K562 (cell line): ENCODE data around the gene PRKCE. TPM values are rescaled to one million over a fixed set of nuclear protein-coding genes. Genes with fewer than 3 reads are reported as not detected.
"Not testable (repeated sequence)": the region's sequence is repeated elsewhere in the genome, so short reads cannot be mapped to it uniquely, and the experiment has no call there.

Source experiments
- ATAC-seq: fragments of 200-7000 bp; cut with Tn5 transposase; 3 replicates; pipeline ENCODE4 v1.9.1; 2020; ENCODE audit warnings: moderate library complexity
- BruUV-seq: library from RNA; stranded (reverse); fragments of 400-500 nt; replicated peaks from 2 replicates; lab custom pipeline; 2021; lab: Mats Ljungman, UMichigan
- CTCF ChIA-PET: fragments of 300-600 bp; formaldehyde crosslinking; extraction: SDS; loops from one replicate; lab custom pipeline; 2021; ENCODE audit warnings: low intra/inter-chr PET ratio; lab: Yijun Ruan, JAX
- POLR2A ChIA-PET: fragments of 300-600, 350-650 bp; sonication (Branson Sonifier 250); formaldehyde crosslinking; extraction: SDS; loops from one replicate; lab custom pipeline; 2021; ENCODE audit warnings: antibody characterized with exemption, inconsistent platforms; lab: Yijun Ruan, JAX
- DNase-seq, 4 experiments: peaks; one replicate each; pipeline versions ENCODE4 v3.0.0 to v3.0.0-alpha.2; 2011 to 2018; ENCODE audit warnings: low spot score in 3 of 4, mixed read lengths in 3 of 4; ENCODE audit errors: extremely low read depth in 1 of 4
- FAIRE-seq: peaks from 2 replicates; lab custom pipeline; 2011; peaks lifted over from hg19 to GRCh38; lab: Jason Lieb, UNC
- H2AFZ ChIP-seq: 2 replicates; pipeline ENCODE4 v1.6.0; 2011; ENCODE audit warnings: low read depth, low read length, control low read depth, inconsistent platforms
- H3K27ac ChIP-seq: fragments of 200-600 bp; 3 replicates; pipeline ENCODE4 v1.8.0; 2011; ENCODE audit warnings: low read depth, mild to moderate bottlenecking, control low read depth, inconsistent platforms, low read length, moderate library complexity, mixed read lengths; ENCODE audit errors: extremely low read depth
- H3K27me3 ChIP-seq, 2 experiments: fragments of 300-600 bp in 1 of 2; 2 replicates in 1 of 2; 3 replicates in 1 of 2; pipeline versions ENCODE4 v1.6.0 to v1.8.0; 2011; ENCODE audit warnings: inconsistent platforms in 2 of 2, low read length in 2 of 2, mild to moderate bottlenecking in 1 of 2, mixed read lengths in 1 of 2, moderate library complexity in 1 of 2; ENCODE audit not compliant: control insufficient read depth in 2 of 2, insufficient read depth in 2 of 2
- H3K36me3 ChIP-seq: fragments of 300-600 bp; 3 replicates; pipeline ENCODE4 v1.8.0; 2011; ENCODE audit warnings: mild to moderate bottlenecking, low read length, inconsistent platforms; ENCODE audit not compliant: control insufficient read depth, insufficient read depth
- H3K4me1 ChIP-seq, 2 experiments: fragments of 200-600 bp in 1 of 2; replicated peaks in 1 of 2; 2 replicates in 1 of 2; 3 replicates in 1 of 2; pipeline versions ENCODE4 v1.5.1 to v1.8.0; 2011; ENCODE audit warnings: inconsistent platforms in 2 of 2, low read length in 2 of 2, mild to moderate bottlenecking in 1 of 2, mixed read lengths in 1 of 2, moderate library complexity in 1 of 2; ENCODE audit not compliant: control insufficient read depth in 2 of 2, insufficient read depth in 2 of 2
- H3K4me2 ChIP-seq: 2 replicates; pipeline ENCODE4 v1.6.1; 2011; ENCODE audit warnings: low read length, control low read depth, inconsistent platforms, mixed read lengths; ENCODE audit not compliant: insufficient read depth
- H3K4me3 ChIP-seq: fragments of 200-600 bp; sonication (generic), shearing (Covaris generic); 2 replicates; pipeline ENCODE4 v1.5.1; 2016; ENCODE audit warnings: control low read depth, inconsistent platforms
- H3K79me2 ChIP-seq: fragments of 200-600 bp; 3 replicates; pipeline ENCODE4 v1.8.0; 2011; ENCODE audit warnings: low read length, inconsistent platforms; ENCODE audit not compliant: control insufficient read depth, insufficient read depth
- H3K9ac ChIP-seq, 2 experiments: 2 replicates each; pipeline versions ENCODE4 v1.6.0 to v1.6.1; 2011; ENCODE audit warnings: low read depth in 2 of 2, low read length in 2 of 2, control low read depth in 1 of 2, inconsistent platforms in 1 of 2, mild to moderate bottlenecking in 1 of 2, mixed read lengths in 1 of 2; ENCODE audit not compliant: insufficient read depth in 1 of 2
- H3K9me1 ChIP-seq: one replicate; pipeline ENCODE4 v1.6.0; 2011; ENCODE audit warnings: inconsistent platforms, mild to moderate bottlenecking, low read length, moderate library complexity; ENCODE audit not compliant: control insufficient read depth, insufficient read depth
- H3K9me3 ChIP-seq: replicated peaks from 2 replicates; pipeline ENCODE4 v1.5.1; 2011; ENCODE audit warnings: low read depth, low read length, inconsistent platforms; ENCODE audit not compliant: control insufficient read depth, insufficient read depth
- H4K20me1 ChIP-seq: replicated peaks from 2 replicates; pipeline ENCODE4 v1.6.1; 2011; ENCODE audit warnings: low read length, inconsistent platforms, mixed read lengths; ENCODE audit not compliant: control insufficient read depth, insufficient read depth
- ELF4 ChIP-seq: fragments of 450-650 bp; formaldehyde crosslinking; IDR thresholded peaks from 2 replicates; pipeline ENCODE4 v1.4.0; 2022; ENCODE audit warnings: missing genetic modification characterization
- FOXA3 ChIP-seq, 2 experiments: fragments of 450-650 bp in 1 of 2; sonication (generic) in 1 of 2; formaldehyde crosslinking; IDR thresholded peaks in 1 of 2; conservative IDR thresholded peaks in 1 of 2; 2 replicates each; pipeline versions ENCODE4 v1.4.0 to v1.8.0; 2020 to 2022; ENCODE audit warnings: mild to moderate bottlenecking in 2 of 2, missing genetic modification reagents in 1 of 2
- HDAC8 ChIP-seq: fragments of 450-650 bp; IDR thresholded peaks from 2 replicates; pipeline ENCODE4 v1.6.1; 2016; ENCODE audit warnings: mild to moderate bottlenecking, missing genetic modification characterization, moderate library complexity, missing compliant biosample characterization
- IFI16 ChIP-seq: fragments of 250-450 bp; sonication (Bioruptor Pico); IDR thresholded peaks from 2 replicates; pipeline ENCODE4 v2.1.2; 2022; ENCODE audit warnings: mild to moderate bottlenecking, inconsistent platforms
- JUNB ChIP-seq: fragments of 450-650 bp; formaldehyde crosslinking; conservative IDR thresholded peaks from 2 replicates; pipeline ENCODE4 v1.4.0; 2020; ENCODE audit warnings: mild to moderate bottlenecking
- MAZ ChIP-seq, 2 experiments: fragments of 450-650 bp in 1 of 2; sonication (generic) in 1 of 2; formaldehyde crosslinking; IDR thresholded peaks in 1 of 2; conservative IDR thresholded peaks in 1 of 2; 2 replicates each; pipeline versions ENCODE4 v1.4.0 to v1.5.0; 2020; ENCODE audit warnings: mild to moderate bottlenecking in 1 of 2, missing genetic modification reagents in 1 of 2
- NUFIP1 ChIP-seq: fragments of 450-650 bp; IDR thresholded peaks from 2 replicates; pipeline ENCODE4 v1.6.1; 2018; ENCODE audit not compliant: partially characterized antibody
- POLR2A ChIP-seq: fragments of 450-650 bp; conservative IDR thresholded peaks from 2 replicates; pipeline ENCODE4 v1.6.1; 2016
- SIX5 ChIP-seq, 2 experiments: IDR thresholded peaks; 2 replicates each; pipeline ENCODE4 v1.6.1; 2011; ENCODE audit warnings: low read length in 2 of 2, borderline replicate concordance in 1 of 2, low read depth in 1 of 2, mild to moderate bottlenecking in 1 of 2, moderate library complexity in 1 of 2; ENCODE audit not compliant: insufficient read depth in 1 of 2
- SMAD2 ChIP-seq: fragments of 150-350 bp; IDR thresholded peaks from 2 replicates; pipeline ENCODE4 v1.6.1; 2014; ENCODE audit warnings: low read depth, mild to moderate bottlenecking, low read length
- TCF7 ChIP-seq: sonication (generic); IDR thresholded peaks from 2 replicates; pipeline ENCODE4 v1.6.1; 2016; ENCODE audit warnings: antibody characterized with exemption, borderline replicate concordance
- ZNF133 ChIP-seq: fragments of 250-450 bp; sonication (Bioruptor Pico); IDR thresholded peaks from 2 replicates; pipeline ENCODE4 v1.4.0; 2020; ENCODE audit warnings: mild to moderate bottlenecking
- ZNF175 ChIP-seq: fragments of 200-800 bp; sonication (Bioruptor generic); IDR thresholded peaks from 2 replicates; pipeline ENCODE4 v1.6.1; 2016; ENCODE audit warnings: low read depth, mild to moderate bottlenecking, missing genetic modification characterization, missing compliant biosample characterization
- ZNF184 ChIP-seq: sonication (generic); formaldehyde crosslinking; IDR thresholded peaks from 2 replicates; pipeline ENCODE4 v1.5.0; 2020; ENCODE audit warnings: missing genetic modification reagents
- ZNF830 ChIP-seq: fragments of 250-450 bp; sonication (Bioruptor Pico); IDR thresholded peaks from 2 replicates; pipeline ENCODE4 v1.5.0; 2021; ENCODE audit warnings: mild to moderate bottlenecking
- WGBS: fragments of 100-300 bp; shearing (Covaris generic); methylation state at CpG from one replicate; pipeline ENCODE4 v1.1.6; 2016; ENCODE audit warnings: low coverage, mixed read lengths; ENCODE audit not compliant: insufficient coverage; ENCODE audit errors: missing lambda C conversion rate; 5-methylcytosine and 5-hydroxymethylcytosine counted together
- in situ Hi-C: fragments of 300-500 bp; cut with MboI; formaldehyde crosslinking; loops from 4 replicates; pipeline ENCODE4 v1.15.0; 2018; ENCODE audit warnings: inconsistent platforms, mixed read lengths
- intact Hi-C: fragments of 100-400 bp; cut with micrococcal nuclease; formaldehyde crosslinking; loops from 2 replicates; pipeline ENCODE4 v1.14.2; 2022
- polyA plus RNA-seq, 8 experiments: library from polyadenylated mRNA; depleted of rRNA in 4 of 8; stranded (reverse) in 5 of 8; unstranded in 3 of 8; fragments of >200 nt; fragmentation: Nextera tagmentation in 2 of 8; fragmentation: Illumina TruSeq in 1 of 8; extraction: Ambion mirVana in 2 of 8; extraction: Trizol in 1 of 8; gene quantifications; 2 replicates each; pipeline versions ENCODE4 v1.2.1 to v1.2.3, GENCODE V29; 2011 to 2014; ENCODE audit warnings: inconsistent platforms in 1 of 8, missing spikeins in 1 of 8
- total RNA-seq, 7 experiments: library from RNA; depleted of rRNA in 6 of 7; stranded (reverse); fragments of >200 nt in 6 of 7; fragmentation: Illumina TruSeq in 2 of 7; extraction: Trizol in 2 of 7; gene quantifications; 2 replicates each; pipeline versions ENCODE4 v1.2.1 to v1.2.3, GENCODE V29; 2011 to 2021; ENCODE audit warnings: low replicate concordance in 1 of 7
- TF ChIP-seq, protein P1 (sequence below): fragments of 450-650 bp; IDR thresholded peaks from 2 replicates; pipeline ENCODE4 v1.7.1; 2018; ENCODE audit warnings: mild to moderate bottlenecking, low read depth; ENCODE audit not compliant: partially characterized antibody

PRKCE gene
- total and polyA plus RNA-seq, 9 of the 15 experiments (the other 6 are each of a cell fraction or from before 2014, with no cell fraction given) = 0.06 to 1.0 (median 0.22) TPM; not detected in 1

GRCh38 chr2:45890371-45890646, 238.8 kb downstream of the PRKCE start:
- H3K4me1 ChIP-seq, H3K9ac ChIP-seq, BruUV-seq, DNase-seq, POLR2A ChIA-PET, ATAC-seq, H4K20me1 ChIP-seq, H3K9me1 ChIP-seq, in situ Hi-C loops, intact Hi-C loops, H3K36me3 ChIP-seq, FAIRE-seq, H3K4me2 ChIP-seq, H3K9me3 ChIP-seq, CTCF ChIA-PET, H3K79me2 ChIP-seq, H2AFZ ChIP-seq, H3K4me3 ChIP-seq, H3K27ac ChIP-seq: not testable (repeated sequence)
- WGBS = 2% methylated on average over 6 of the region's 6 CpGs
- peaks cover 19 to 54% of the 10 kb centered on the region in 2 experiments; a peak in 4 of 5 replicates for H3K27me3 ChIP-seq

DNA sequence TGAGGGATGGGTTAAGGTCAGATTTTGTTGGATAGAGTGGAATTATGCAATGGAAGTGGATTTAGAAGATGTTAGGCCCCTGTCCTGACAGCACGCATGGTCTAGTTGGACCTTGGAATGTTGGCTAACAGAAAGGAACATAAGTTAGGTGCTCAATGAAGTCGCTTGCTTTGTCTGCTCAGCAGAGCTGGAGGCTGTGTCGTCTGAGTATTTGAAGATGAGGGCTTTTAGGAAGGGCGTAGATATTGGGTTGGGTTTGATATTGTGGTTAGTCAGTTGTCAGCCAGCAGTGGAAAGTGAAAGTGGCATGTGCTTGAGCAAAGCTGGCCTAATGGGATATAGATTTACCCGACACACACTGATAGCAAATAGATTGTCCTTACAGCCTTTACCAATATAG, 239.3 kb downstream of the PRKCE start:
- H3K9ac ChIP-seq = no peak overlapping the region
- CTCF ChIA-PET = no interaction called here
- no peak overlapping the region for H3K27ac ChIP-seq
- H3K4me2 ChIP-seq = no peak overlapping the region
- no TSS peak for BruUV-seq
- POLR2A ChIA-PET = no interaction called here
- H3K4me3 ChIP-seq = no peak overlapping the region
- FAIRE-seq = no peak
- H3K79me2 ChIP-seq = no peaks in the 10 kb centered on the region
- no peaks in the 10 kb centered on the region for H3K4me1 ChIP-seq
- no peaks in the 10 kb centered on the region for H4K20me1 ChIP-seq
- in situ Hi-C loops (no loop called here), intact Hi-C loops (no loop called here)
- no peak for DNase-seq
- no peak overlapping the region for H2AFZ ChIP-seq
- WGBS = 14% methylated on average over 5 of the region's 5 CpGs
- H3K36me3 ChIP-seq = no peaks in the 10 kb centered on the region
- ATAC-seq = no peak
- no peaks in the 10 kb centered on the region for H3K9me3 ChIP-seq
- H3K27me3 ChIP-seq = peaks cover 22 to 59% of the 10 kb centered on the region in 2 experiments
- no peaks in the 10 kb centered on the region for H3K9me1 ChIP-seq
- TF ChIP-seq HDAC8 (tag) = no peak
- no peak for TF ChIP-seq SIX5 (IDR thresholded peaks at IDR 0.05; ENCODE audit: borderline replicate concordance in 1 of 2, insufficient read depth in 1 of 2, low read depth in 1 of 2, low read length in 2 of 2)
- no peak for TF ChIP-seq JUNB (CRISPR knock-in tag)
- no peak for TF ChIP-seq ZNF133
- TF ChIP-seq ZNF830 (CRISPR knock-in tag) = no peak
- no peak for TF ChIP-seq ZNF175
- no peak for TF ChIP-seq SMAD2
- no peak for TF ChIP-seq NUFIP1
- TF ChIP-seq, protein P1, sequence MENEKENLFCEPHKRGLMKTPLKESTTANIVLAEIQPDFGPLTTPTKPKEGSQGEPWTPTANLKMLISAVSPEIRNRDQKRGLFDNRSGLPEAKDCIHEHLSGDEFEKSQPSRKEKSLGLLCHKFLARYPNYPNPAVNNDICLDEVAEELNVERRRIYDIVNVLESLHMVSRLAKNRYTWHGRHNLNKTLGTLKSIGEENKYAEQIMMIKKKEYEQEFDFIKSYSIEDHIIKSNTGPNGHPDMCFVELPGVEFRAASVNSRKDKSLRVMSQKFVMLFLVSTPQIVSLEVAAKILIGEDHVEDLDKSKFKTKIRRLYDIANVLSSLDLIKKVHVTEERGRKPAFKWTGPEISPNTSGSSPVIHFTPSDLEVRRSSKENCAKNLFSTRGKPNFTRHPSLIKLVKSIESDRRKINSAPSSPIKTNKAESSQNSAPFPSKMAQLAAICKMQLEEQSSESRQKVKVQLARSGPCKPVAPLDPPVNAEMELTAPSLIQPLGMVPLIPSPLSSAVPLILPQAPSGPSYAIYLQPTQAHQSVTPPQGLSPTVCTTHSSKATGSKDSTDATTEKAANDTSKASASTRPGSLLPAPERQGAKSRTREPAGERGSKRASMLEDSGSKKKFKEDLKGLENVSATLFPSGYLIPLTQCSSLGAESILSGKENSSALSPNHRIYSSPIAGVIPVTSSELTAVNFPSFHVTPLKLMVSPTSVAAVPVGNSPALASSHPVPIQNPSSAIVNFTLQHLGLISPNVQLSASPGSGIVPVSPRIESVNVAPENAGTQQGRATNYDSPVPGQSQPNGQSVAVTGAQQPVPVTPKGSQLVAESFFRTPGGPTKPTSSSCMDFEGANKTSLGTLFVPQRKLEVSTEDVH = no peak
- TF ChIP-seq IFI16 (CRISPR knock-in tag) = no peak
- no peak for TF ChIP-seq ZNF184
- TF ChIP-seq MAZ (CRISPR knock-in tag; conservative IDR thresholded peaks at IDR 0.05 in 1 of 2, IDR thresholded peaks at IDR 0.05 in 1 of 2) = no peak
- TF ChIP-seq POLR2A = no peak
- no peak for TF ChIP-seq TCF7
- no peak for TF ChIP-seq FOXA3 (CRISPR knock-in tag; conservative IDR thresholded peaks at IDR 0.05 in 1 of 2, IDR thresholded peaks at IDR 0.05 in 1 of 2)
- TF ChIP-seq ELF4 (CRISPR knock-in tag) = no peak
